ENCODE results near the gene MIEN1.

MIEN1 gene

GRCh38 chr17:39761861-39762496 is 31.6 kb upstream of the MIEN1 start:
- no peak for DNase-seq (ENCODE audit: low spot score)
- TF ChIP-seq, protein P1, sequence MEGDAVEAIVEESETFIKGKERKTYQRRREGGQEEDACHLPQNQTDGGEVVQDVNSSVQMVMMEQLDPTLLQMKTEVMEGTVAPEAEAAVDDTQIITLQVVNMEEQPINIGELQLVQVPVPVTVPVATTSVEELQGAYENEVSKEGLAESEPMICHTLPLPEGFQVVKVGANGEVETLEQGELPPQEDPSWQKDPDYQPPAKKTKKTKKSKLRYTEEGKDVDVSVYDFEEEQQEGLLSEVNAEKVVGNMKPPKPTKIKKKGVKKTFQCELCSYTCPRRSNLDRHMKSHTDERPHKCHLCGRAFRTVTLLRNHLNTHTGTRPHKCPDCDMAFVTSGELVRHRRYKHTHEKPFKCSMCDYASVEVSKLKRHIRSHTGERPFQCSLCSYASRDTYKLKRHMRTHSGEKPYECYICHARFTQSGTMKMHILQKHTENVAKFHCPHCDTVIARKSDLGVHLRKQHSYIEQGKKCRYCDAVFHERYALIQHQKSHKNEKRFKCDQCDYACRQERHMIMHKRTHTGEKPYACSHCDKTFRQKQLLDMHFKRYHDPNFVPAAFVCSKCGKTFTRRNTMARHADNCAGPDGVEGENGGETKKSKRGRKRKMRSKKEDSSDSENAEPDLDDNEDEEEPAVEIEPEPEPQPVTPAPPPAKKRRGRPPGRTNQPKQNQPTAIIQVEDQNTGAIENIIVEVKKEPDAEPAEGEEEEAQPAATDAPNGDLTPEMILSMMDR (IDR thresholded peaks at IDR 0.05; ENCODE audit: extremely low read depth, missing control alignments) = no peak

- TF ChIP-seq, protein P1 (IDR thresholded peaks at IDR 0.05; ENCODE audit: extremely low read depth, missing control alignments) = no peak
- no peak for DNase-seq (ENCODE audit: low spot score)
These were observed 28.9 kb upstream of the MIEN1 start for GRCh38 chr17:39759204-39759603.

DNA sequence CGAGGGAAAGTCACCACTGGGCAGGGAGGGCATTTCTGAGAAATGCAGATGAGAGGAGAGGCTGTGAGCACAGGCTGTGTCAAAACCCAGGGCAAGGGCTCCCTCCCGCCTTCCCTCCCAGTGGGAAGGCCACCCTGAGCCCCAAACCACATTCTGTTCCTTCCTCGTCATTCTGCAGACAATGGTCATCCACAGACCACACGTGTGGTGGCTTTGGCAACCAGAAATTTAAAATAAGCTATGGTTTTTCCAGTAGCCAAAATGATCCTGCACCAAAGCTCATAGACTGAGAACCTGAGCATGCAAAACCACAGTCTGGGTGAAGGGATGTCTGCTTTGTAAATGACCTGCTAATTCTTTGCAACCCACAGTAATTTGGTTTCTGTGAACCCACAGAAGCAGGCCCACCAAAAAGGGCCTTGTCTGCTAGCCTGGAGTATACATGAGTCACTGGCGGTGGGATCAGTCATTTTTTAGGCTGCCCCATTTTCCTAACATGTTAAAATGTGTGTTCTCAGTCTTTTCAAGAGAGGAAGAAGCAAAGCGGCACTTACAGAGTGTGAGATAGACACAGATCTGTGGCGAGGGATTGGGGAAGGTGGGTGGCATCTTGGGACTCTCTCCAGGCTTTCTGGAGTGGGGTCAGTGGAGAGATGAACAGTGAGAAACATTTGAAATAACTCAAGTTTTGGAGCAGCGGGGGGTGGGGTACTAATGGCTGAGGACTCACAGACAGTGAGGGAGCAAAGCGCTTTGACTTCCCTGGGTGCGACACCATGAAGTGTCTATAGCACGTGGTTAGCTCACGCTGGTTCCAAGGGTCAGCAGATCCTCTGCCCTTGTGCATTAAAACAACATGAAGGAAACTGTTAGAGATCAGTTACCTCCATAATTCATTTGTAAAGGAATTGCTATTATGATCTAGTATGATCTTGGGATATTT is 27.9 kb upstream of the MIEN1 start:
- DNase-seq (ENCODE audit: low spot score) = peak; percentile 50
- TF ChIP-seq, protein P1 (IDR thresholded peaks at IDR 0.05; ENCODE audit: extremely low read depth, missing control alignments) = no peak

GRCh38 chr17:39757176-39757662 is 26.9 kb upstream of the MIEN1 start:
- DNase-seq (ENCODE audit: low spot score) = no peak

GRCh38 chr17:39756380-39757079 is 26.2 kb upstream of the MIEN1 start:
- no peak for DNase-seq (ENCODE audit: low spot score)
- TF ChIP-seq, protein P1 (IDR thresholded peaks at IDR 0.05; ENCODE audit: extremely low read depth, missing control alignments) = no peak

More at GRCh38 chr17:39757176-39757662, 26.9 kb upstream of the MIEN1 start:
- TF ChIP-seq, protein P1 (IDR thresholded peaks at IDR 0.05; ENCODE audit: extremely low read depth, missing control alignments) = no peak

DNA sequence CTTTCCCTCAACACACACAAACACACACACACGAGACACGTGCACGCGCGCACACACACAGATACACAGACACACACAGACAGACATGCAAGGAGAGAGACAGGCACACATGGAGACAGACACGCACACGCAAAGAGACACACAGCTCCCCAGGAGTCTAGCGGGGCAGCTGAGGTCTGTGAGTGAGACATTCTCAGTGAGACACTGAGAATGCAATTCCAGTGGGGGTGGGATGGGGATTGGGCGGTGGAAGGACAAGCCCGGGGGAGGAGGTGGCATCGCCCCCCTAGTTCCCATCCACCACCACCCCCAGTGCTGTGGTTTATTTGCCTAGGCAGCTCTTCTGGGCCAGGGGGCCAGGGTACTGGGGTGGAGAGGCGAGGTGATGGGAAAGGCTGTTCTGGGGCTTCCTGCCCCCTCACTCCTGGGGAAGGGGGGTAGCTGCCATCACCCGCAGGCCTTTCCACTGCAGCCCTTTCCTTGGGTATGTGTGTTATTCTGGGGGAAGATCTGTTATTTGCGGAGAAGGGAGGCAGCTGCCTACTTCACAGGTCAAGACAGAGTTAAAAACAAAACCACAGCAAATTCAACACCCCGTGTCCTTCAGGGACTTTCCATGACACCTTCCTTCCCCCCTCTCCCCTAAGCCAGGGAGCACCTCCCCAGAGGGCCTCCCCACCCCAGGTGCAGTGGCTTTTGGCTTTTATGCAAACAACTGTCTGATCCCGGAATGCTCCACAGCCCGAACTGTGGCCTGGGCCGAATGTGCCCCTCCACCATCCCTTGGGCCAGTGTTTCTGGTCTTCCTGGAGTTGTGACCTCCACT is 25.4 kb upstream of the MIEN1 start:
- TF ChIP-seq, protein P1 (IDR thresholded peaks at IDR 0.05; ENCODE audit: extremely low read depth, missing control alignments) = no peak
- DNase-seq (ENCODE audit: low spot score) = peak; percentile 81

All from GM20000 (cell line).